Activated T-cell treated with anti-CD3 and anti-CD28 coated beads, Interleukin-2, amount 50 U/mL, for 24 hours (primary cell): ENCODE data around the gene GSTO2.
A peak's percentile ranks its signal among the peaks of the same experiment; 100 is the strongest.

ENCODE experiments used
- DNase-seq: peaks from one replicate; pipeline ENCODE4 v3.0.0-alpha.2; 2020
- H3K27ac Mint-ChIP-seq: 2 replicates; pipeline ENCODE4 v1.8.0; 2020; ENCODE audit warnings: mild to moderate bottlenecking, mixed read lengths
- H3K27me3 Mint-ChIP-seq: 2 replicates; pipeline ENCODE4 v1.8.0; 2020; ENCODE audit warnings: mixed read lengths
- H3K36me3 Mint-ChIP-seq: 2 replicates; pipeline ENCODE4 v1.8.0; 2020; ENCODE audit warnings: low read depth, mixed read lengths
- H3K4me1 Mint-ChIP-seq: 2 replicates; pipeline ENCODE4 v1.8.0; 2020; ENCODE audit warnings: low read depth, mixed read lengths
- H3K4me3 Mint-ChIP-seq: 2 replicates; pipeline ENCODE4 v1.8.0; 2020; ENCODE audit warnings: mild to moderate bottlenecking, moderate library complexity, mixed read lengths
- H3K9me3 Mint-ChIP-seq: 2 replicates; pipeline ENCODE4 v1.8.0; 2020; ENCODE audit warnings: mixed read lengths

GSTO2 gene

GRCh38 chr10:104317726-104318299, 48.8 kb downstream of the GSTO2 start:
- peak; percentile 13 for DNase-seq
- no peaks in the 10 kb centered on the region for H3K27me3 Mint-ChIP-seq
- no peak overlapping the region for H3K27ac Mint-ChIP-seq
- H3K4me1 Mint-ChIP-seq: peaks cover 60% of the 10 kb centered on the region
- H3K36me3 Mint-ChIP-seq: peaks cover 60% of the 10 kb centered on the region
- no peak overlapping the region for H3K4me3 Mint-ChIP-seq
- no peaks in the 10 kb centered on the region for H3K9me3 Mint-ChIP-seq

GRCh38 chr10:104318326-104318725, 49.3 kb downstream of the GSTO2 start:
- peak; percentile 9 for DNase-seq
- Mint-ChIP-seq H3K4me3 (no peak overlapping the region), H3K9me3 (no peaks in the 10 kb centered on the region), H3K4me1 (peaks cover 62% of the 10 kb centered on the region), H3K36me3 (peaks cover 57% of the 10 kb centered on the region), H3K27me3 (no peaks in the 10 kb centered on the region), H3K27ac (no peak overlapping the region)

GRCh38 chr10:104318810-104319741, 50.1 kb downstream of the GSTO2 start:
- H3K9me3 Mint-ChIP-seq: no peaks in the 10 kb centered on the region
- H3K36me3 Mint-ChIP-seq: peaks cover 54% of the 10 kb centered on the region
- H3K27me3 Mint-ChIP-seq: no peaks in the 10 kb centered on the region
- H3K27ac Mint-ChIP-seq: peak overlapping the region; percentile 29
- peaks cover 68% of the 10 kb centered on the region for H3K4me1 Mint-ChIP-seq
- DNase-seq: peak; percentile 28
- H3K4me3 Mint-ChIP-seq: no peak overlapping the region

- peaks cover 89% of the 10 kb centered on the region for H3K4me1 Mint-ChIP-seq
- DNase-seq: no peak
- H3K4me3 Mint-ChIP-seq: no peak overlapping the region
- peak overlapping the region; percentile 97 for H3K27ac Mint-ChIP-seq
- peaks cover 53% of the 10 kb centered on the region for H3K36me3 Mint-ChIP-seq
- H3K27me3 Mint-ChIP-seq: no peaks in the 10 kb centered on the region
- H3K9me3 Mint-ChIP-seq: no peaks in the 10 kb centered on the region
Observed at GRCh38 chr10:104321226-104321625, 52.2 kb downstream of the GSTO2 start.

DNA sequence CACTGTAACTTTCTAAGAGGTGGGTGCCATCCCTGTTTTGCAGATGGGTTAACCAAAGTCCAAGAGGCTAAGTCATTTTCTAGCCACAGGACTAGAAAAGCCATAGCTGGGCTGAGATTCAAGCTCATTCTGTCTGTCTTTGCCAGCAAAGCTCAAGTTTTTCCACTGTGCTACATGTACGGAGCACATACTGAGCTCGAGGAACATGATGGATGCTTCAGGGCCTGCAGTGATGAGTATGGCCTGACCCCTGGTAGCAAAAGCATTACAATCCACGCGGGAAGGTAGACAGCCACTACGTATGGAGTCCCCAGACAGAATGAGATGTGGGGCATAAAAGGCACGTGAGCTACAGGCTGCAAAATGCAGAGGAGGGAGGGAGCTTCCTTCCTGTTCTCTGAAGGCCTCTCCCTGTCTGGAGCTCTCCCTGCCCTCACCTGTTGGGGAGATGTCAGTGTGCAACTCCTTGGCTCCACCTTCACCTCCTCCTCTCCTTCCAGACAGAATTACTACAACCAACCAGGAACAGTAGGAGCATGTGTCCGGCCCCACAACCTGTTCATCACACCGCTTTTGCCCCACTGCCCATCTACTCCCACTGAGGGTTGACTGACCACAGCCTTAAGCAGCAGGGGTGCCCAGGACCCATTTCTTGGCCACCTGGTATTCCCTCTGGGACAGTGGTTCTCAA, 52.9 kb downstream of the GSTO2 start:
- peaks cover 53% of the 10 kb centered on the region for H3K36me3 Mint-ChIP-seq
- no peak for DNase-seq
- H3K27me3 Mint-ChIP-seq: no peaks in the 10 kb centered on the region
- peaks cover 95% of the 10 kb centered on the region for H3K4me1 Mint-ChIP-seq
- peak overlapping the region; percentile 97 for H3K27ac Mint-ChIP-seq
- no peaks in the 10 kb centered on the region for H3K9me3 Mint-ChIP-seq
- peak overlapping the region; percentile 19 for H3K4me3 Mint-ChIP-seq

DNA sequence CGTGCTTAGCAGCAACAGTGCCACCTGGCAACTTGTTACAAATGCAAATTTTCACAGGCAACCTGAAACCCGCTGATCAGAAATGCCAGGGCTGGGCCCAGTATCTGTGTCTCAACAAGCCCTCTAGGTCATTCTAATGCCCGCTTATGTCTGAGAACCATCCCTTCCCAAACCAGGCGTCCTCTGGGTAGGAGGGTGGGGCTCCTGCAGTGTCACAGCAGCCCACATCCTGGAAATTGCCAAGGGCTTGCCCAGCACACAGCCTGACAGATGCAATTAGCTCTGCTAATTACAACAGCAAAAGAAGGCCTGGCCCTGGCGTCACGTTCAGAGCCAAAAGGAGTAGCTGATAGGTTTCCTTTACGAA, 53.4 kb downstream of the GSTO2 start:
- Mint-ChIP-seq H3K4me1 (peaks cover 96% of the 10 kb centered on the region), H3K36me3 (peaks cover 54% of the 10 kb centered on the region), H3K27ac (peak overlapping the region; percentile 97), H3K9me3 (no peaks in the 10 kb centered on the region), H3K4me3 (peak overlapping the region; percentile 19), H3K27me3 (no peaks in the 10 kb centered on the region)
- DNase-seq: peak; percentile 45

- Mint-ChIP-seq H3K9me3 (no peaks in the 10 kb centered on the region), H3K4me1 (peaks cover 97% of the 10 kb centered on the region), H3K27ac (peak overlapping the region; percentile 97)
Observed at GRCh38 chr10:104323085-104323484, 54.1 kb downstream of the GSTO2 start.

DNA sequence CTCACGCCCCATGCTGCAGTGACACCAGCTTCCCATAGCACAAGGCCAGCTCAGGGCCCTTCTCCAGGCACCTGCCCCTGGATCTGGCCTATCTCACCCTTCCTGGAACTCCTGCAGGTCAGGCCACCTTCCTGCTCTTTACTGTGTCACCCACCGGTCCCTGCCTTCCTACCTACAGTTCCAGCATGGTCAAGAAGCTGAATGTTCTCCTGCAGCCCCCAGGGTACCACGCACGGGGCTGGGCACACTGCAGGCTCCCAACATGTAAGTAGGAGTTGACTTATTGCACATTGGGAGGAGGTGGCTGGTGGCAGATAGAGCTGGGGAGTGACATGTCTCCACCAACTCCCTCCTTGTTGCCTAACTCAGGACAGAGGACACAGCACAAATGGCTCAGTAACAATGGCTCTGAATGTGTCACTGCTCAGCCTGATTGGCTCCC, 54.8 kb downstream of the GSTO2 start:
- Mint-ChIP-seq H3K36me3 (peaks cover 45% of the 10 kb centered on the region), H3K9me3 (no peaks in the 10 kb centered on the region), H3K4me3 (peak overlapping the region; percentile 50), H3K4me1 (peaks cover 97% of the 10 kb centered on the region), H3K27ac (peak overlapping the region; percentile 97), H3K27me3 (no peaks in the 10 kb centered on the region)
- DNase-seq: no peak

More at GRCh38 chr10:104323085-104323484, 54.1 kb downstream of the GSTO2 start:
- H3K36me3 Mint-ChIP-seq: peaks cover 49% of the 10 kb centered on the region
- H3K4me3 Mint-ChIP-seq: no peak overlapping the region
- no peaks in the 10 kb centered on the region for H3K27me3 Mint-ChIP-seq
- DNase-seq: peak; percentile 26

- peaks cover 97% of the 10 kb centered on the region for H3K4me1 Mint-ChIP-seq
- peak overlapping the region; percentile 97 for H3K27ac Mint-ChIP-seq
- peak; percentile 28 for DNase-seq
- H3K4me3 Mint-ChIP-seq: peak overlapping the region; percentile 50
- no peaks in the 10 kb centered on the region for H3K9me3 Mint-ChIP-seq
- peaks cover 42% of the 10 kb centered on the region for H3K36me3 Mint-ChIP-seq
- no peaks in the 10 kb centered on the region for H3K27me3 Mint-ChIP-seq
Observed at GRCh38 chr10:104324221-104324686, 55.3 kb downstream of the GSTO2 start.

- no peak for DNase-seq
- Mint-ChIP-seq H3K4me1 (peaks cover 97% of the 10 kb centered on the region), H3K36me3 (peaks cover 40% of the 10 kb centered on the region), H3K4me3 (peak overlapping the region; percentile 52), H3K27me3 (no peaks in the 10 kb centered on the region), H3K9me3 (no peaks in the 10 kb centered on the region), H3K27ac (peak overlapping the region; percentile 97)
Observed at GRCh38 chr10:104324931-104325330, 55.9 kb downstream of the GSTO2 start.

DNA sequence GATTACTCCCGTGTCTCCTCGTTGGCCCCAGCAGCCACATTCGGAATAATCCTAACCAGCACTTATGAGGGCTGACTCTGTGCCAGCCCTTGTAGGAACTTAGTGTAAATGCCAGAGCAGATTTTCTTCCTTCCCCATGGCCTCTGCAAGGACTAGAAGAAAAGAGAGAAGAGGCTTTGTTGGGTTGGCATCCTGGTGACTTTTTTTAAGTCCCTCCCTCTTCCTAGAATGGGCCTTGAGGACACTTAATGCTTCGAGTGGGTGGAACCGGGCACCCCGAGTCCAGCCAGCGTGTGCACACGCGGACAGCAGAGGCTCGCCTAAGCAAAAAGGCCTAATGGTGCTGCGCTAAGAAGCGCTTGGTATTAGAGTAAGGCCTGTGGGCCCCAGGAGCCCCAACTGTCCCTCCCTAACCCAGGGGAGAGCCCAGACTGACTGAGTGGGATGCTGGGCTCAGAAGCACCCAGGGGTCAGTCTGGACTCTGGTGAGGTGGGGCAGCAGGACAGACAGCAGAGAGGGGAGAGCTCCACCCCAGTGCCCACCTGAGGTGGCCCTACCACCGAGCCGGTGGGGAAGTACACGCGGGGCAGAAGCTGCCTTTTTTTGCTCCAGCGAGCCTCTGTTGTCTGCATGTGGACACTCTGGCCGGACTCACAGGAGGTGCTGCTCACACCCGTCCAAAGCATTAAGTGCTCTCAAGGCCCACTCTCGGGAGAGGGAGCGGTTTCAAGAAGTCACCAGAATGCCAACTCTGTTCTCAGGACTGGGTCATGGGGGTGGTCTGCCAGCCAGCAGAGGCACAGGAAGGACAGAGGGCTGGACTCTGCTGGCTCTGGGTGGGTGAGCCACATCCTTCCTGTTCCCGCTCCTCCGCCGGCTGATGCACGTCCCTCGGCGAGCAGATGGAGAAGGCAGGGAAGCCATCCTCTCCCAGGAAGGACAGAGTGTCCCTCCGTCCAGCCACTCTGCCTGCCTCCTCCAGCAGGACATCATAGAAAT, 56.8 kb downstream of the GSTO2 start:
- Mint-ChIP-seq H3K9me3 (no peaks in the 10 kb centered on the region), H3K4me1 (peaks cover 99% of the 10 kb centered on the region), H3K27ac (peak overlapping the region; percentile 97), H3K36me3 (peaks cover 41% of the 10 kb centered on the region), H3K27me3 (no peaks in the 10 kb centered on the region), H3K4me3 (peak overlapping the region; percentile 55)
- no peak for DNase-seq

GRCh38 chr10:104326991-104327610, 58.1 kb downstream of the GSTO2 start:
- Mint-ChIP-seq H3K36me3 (peaks cover 53% of the 10 kb centered on the region), H3K4me3 (peak overlapping the region; percentile 73), H3K4me1 (peaks cover 100% of the 10 kb centered on the region), H3K27me3 (no peaks in the 10 kb centered on the region), H3K9me3 (no peaks in the 10 kb centered on the region), H3K27ac (peak overlapping the region; percentile 97)
- DNase-seq: peak; percentile 26
